ENCODE results near the gene SCLT1. TPM values are rescaled to one million over a fixed set of nuclear protein-coding genes. Genes with fewer than 3 reads are reported as not detected.

SCLT1 gene
- total and polyA plus RNA-seq, 2 donors (not counting 1 experiment from before 2014, with no cell fraction given), result 3.5 to 27.2 TPM

GRCh38 chr4:128848461-128848860 lies 244.9 kb downstream of the SCLT1 start:
- no peaks in the 10 kb centered on the region for H3K27me3 Mint-ChIP-seq
- no peaks in the 10 kb centered on the region for H3K9me3 Mint-ChIP-seq (ENCODE audit: insufficient read depth)
- no peaks in the 10 kb centered on the region for H3K4me1 ChIP-seq (ENCODE audit: control insufficient read depth in 2 of 2, insufficient read depth in 2 of 2, low read length in 2 of 2)
- POLR2A ChIA-PET, result no interaction called here
- H3K4me1 Mint-ChIP-seq, result no peaks in the 10 kb centered on the region
- H3K9me3 ChIP-seq (ENCODE audit: control extremely low read depth in 1 of 3, control insufficient read depth in 2 of 3, insufficient read depth in 1 of 3, low read length in 2 of 3), result no peaks in the 10 kb centered on the region
- no peak overlapping the region for H3K4me3 ChIP-seq (ENCODE audit: control extremely low read depth in 1 of 5, extremely low read depth in 1 of 5, insufficient read depth in 1 of 5, low read depth in 2 of 5, low read length in 4 of 5)
- TF ChIP-seq, protein P1, sequence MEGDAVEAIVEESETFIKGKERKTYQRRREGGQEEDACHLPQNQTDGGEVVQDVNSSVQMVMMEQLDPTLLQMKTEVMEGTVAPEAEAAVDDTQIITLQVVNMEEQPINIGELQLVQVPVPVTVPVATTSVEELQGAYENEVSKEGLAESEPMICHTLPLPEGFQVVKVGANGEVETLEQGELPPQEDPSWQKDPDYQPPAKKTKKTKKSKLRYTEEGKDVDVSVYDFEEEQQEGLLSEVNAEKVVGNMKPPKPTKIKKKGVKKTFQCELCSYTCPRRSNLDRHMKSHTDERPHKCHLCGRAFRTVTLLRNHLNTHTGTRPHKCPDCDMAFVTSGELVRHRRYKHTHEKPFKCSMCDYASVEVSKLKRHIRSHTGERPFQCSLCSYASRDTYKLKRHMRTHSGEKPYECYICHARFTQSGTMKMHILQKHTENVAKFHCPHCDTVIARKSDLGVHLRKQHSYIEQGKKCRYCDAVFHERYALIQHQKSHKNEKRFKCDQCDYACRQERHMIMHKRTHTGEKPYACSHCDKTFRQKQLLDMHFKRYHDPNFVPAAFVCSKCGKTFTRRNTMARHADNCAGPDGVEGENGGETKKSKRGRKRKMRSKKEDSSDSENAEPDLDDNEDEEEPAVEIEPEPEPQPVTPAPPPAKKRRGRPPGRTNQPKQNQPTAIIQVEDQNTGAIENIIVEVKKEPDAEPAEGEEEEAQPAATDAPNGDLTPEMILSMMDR (IDR thresholded peaks at IDR 0.05), result no peak
- no peak for TF ChIP-seq EZH2 (IDR thresholded peaks at IDR 0.05; ENCODE audit: borderline replicate concordance, insufficient read depth, low read depth, low read length, poor library complexity, severe bottlenecking)
- no peak overlapping the region for H2AFZ ChIP-seq (ENCODE audit: insufficient read depth, low read depth, low read length, poor library complexity, severe bottlenecking)
- H3K27me3 ChIP-seq (replicated peaks in 1 of 4; ENCODE audit: control extremely low read depth in 1 of 4, control insufficient read depth in 3 of 4, insufficient read depth in 4 of 4, low read length in 3 of 4), result no peaks in the 10 kb centered on the region
- no peak overlapping the region for H3K27ac ChIP-seq (ENCODE audit: low read length in 2 of 2)
- CTCF ChIA-PET, result no interaction called here
- DNase-seq (no peak), ATAC-seq (ENCODE audit: low read depth) (no peak)
- H3K4me3 Mint-ChIP-seq, result no peak overlapping the region
- WGBS (ENCODE audit: insufficient coverage), result 100% methylated on average over 1 of the region's 3 CpGs
- peaks cover 18% of the 10 kb centered on the region for H3K79me2 ChIP-seq (ENCODE audit: control insufficient read depth, insufficient read depth, low read length)
- no peak overlapping the region for H3K4me2 ChIP-seq (replicated peaks; ENCODE audit: low read depth, low read length, poor library complexity, severe bottlenecking)
- H4K20me1 ChIP-seq (ENCODE audit: control insufficient read depth, insufficient read depth, low read length, poor library complexity, severe bottlenecking), result peaks cover 35% of the 10 kb centered on the region
- intact Hi-C loops (cut with micrococcal nuclease), result no loop called here
- H3K9ac ChIP-seq (ENCODE audit: low read length), result no peak overlapping the region
- H3K36me3 ChIP-seq (replicated peaks in 1 of 2; ENCODE audit: control extremely low read depth in 1 of 2, control insufficient read depth in 1 of 2, extremely low read depth in 1 of 2, insufficient read depth in 2 of 2, low read length in 1 of 2), result peaks cover 0 to 93% of the 10 kb centered on the region in 2 experiments
- no peak overlapping the region for H3K27ac Mint-ChIP-seq

DNA sequence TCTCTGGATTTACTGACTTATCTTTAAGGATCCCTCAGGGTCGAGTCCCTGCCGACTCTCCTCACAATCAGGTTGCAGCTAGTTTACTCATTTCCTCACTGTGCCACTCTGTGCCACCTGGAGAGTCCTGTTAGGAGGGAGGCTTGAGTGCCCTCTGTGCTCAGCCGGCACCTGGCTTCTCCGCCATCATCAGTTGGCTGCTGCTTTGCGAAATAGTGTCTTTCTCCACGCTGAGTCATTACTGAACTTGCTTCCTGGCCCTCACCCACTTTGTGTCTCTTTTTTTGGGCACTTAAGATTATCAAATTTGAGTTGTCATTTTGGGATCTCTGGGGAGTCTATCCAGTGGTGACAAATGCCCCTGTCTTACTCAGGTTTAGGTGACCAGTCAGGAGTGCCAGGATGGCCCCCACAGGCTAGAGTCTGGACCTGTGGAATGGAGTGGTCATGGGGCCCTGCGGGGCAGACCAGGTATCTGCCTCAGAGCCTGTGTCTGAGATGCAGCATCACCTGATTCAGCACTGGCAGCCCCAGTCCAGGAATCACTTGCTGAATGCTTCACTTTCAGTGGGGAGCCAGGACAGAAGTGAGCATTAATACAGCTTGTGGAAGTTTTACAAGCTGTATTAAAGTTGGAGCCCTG lies 246.1 kb downstream of the SCLT1 start:
- no peaks in the 10 kb centered on the region for H3K4me1 ChIP-seq (ENCODE audit: control insufficient read depth in 2 of 2, insufficient read depth in 2 of 2, low read length in 2 of 2)
- H3K27ac ChIP-seq (ENCODE audit: low read length in 2 of 2), result no peak overlapping the region
- 57% methylated on average over 4 of the region's 7 CpGs for WGBS (ENCODE audit: insufficient coverage)
- intact Hi-C loops (cut with micrococcal nuclease), result no loop called here
- TF ChIP-seq, protein P1 (IDR thresholded peaks at IDR 0.05), result no peak
- TF ChIP-seq EZH2 (IDR thresholded peaks at IDR 0.05; ENCODE audit: borderline replicate concordance, insufficient read depth, low read depth, low read length, poor library complexity, severe bottlenecking), result no peak
- no peak overlapping the region for H3K4me2 ChIP-seq (replicated peaks; ENCODE audit: low read depth, low read length, poor library complexity, severe bottlenecking)
- Mint-ChIP-seq H3K4me3 (no peak overlapping the region), H3K27ac (no peak overlapping the region), H3K9me3 (ENCODE audit: insufficient read depth) (no peaks in the 10 kb centered on the region), H3K4me1 (no peaks in the 10 kb centered on the region), H3K27me3 (no peaks in the 10 kb centered on the region)
- H4K20me1 ChIP-seq (ENCODE audit: control insufficient read depth, insufficient read depth, low read length, poor library complexity, severe bottlenecking), result peaks cover 45% of the 10 kb centered on the region
- no peak overlapping the region for H3K9ac ChIP-seq (ENCODE audit: low read length)
- H3K27me3 ChIP-seq (replicated peaks in 1 of 4; ENCODE audit: control extremely low read depth in 1 of 4, control insufficient read depth in 3 of 4, insufficient read depth in 4 of 4, low read length in 3 of 4), result no peaks in the 10 kb centered on the region
- DNase-seq (no peak), ATAC-seq (ENCODE audit: low read depth) (no peak)
- no peak overlapping the region for H3K4me3 ChIP-seq (ENCODE audit: control extremely low read depth in 1 of 5, extremely low read depth in 1 of 5, insufficient read depth in 1 of 5, low read depth in 2 of 5, low read length in 4 of 5)
- H3K9me3 ChIP-seq (ENCODE audit: control extremely low read depth in 1 of 3, control insufficient read depth in 2 of 3, insufficient read depth in 1 of 3, low read length in 2 of 3), result no peaks in the 10 kb centered on the region
- ChIA-PET CTCF (no interaction called here), POLR2A (no interaction called here)
- H2AFZ ChIP-seq (ENCODE audit: insufficient read depth, low read depth, low read length, poor library complexity, severe bottlenecking), result no peak overlapping the region
- H3K79me2 ChIP-seq (ENCODE audit: control insufficient read depth, insufficient read depth, low read length), result peaks cover 26% of the 10 kb centered on the region
- peaks cover 3 to 93% of the 10 kb centered on the region in 2 experiments for H3K36me3 ChIP-seq (replicated peaks in 1 of 2; ENCODE audit: control extremely low read depth in 1 of 2, control insufficient read depth in 1 of 2, extremely low read depth in 1 of 2, insufficient read depth in 2 of 2, low read length in 1 of 2)

Measured in B cell (primary cell).